Measurements from ENCODE around the gene FAM120A.

DNA sequence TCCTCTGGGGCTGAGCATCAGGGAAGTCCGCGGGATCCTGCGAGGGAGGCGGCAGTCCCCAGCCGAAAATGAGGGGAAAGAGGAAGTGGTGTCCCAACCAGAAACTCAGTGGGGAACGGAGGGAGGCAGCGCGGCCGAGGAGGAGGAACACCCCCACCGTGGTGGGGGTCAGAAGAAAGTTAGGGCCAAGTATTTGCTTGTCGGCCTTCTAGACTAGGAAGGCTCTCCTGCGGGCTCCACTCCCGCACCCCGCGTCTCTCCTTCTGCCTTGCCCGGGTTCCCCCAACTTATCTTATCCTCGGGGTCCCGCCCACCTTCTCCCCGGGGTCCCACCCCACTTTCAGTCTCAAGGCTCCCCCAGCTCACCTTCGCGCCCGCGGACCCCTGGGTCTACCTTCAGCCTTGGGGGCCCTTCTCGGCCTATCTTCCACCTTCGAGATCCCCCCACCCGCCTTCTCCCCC lies 124.3 kb downstream of the FAM120A start:
- TF ChIP-seq, protein P1, sequence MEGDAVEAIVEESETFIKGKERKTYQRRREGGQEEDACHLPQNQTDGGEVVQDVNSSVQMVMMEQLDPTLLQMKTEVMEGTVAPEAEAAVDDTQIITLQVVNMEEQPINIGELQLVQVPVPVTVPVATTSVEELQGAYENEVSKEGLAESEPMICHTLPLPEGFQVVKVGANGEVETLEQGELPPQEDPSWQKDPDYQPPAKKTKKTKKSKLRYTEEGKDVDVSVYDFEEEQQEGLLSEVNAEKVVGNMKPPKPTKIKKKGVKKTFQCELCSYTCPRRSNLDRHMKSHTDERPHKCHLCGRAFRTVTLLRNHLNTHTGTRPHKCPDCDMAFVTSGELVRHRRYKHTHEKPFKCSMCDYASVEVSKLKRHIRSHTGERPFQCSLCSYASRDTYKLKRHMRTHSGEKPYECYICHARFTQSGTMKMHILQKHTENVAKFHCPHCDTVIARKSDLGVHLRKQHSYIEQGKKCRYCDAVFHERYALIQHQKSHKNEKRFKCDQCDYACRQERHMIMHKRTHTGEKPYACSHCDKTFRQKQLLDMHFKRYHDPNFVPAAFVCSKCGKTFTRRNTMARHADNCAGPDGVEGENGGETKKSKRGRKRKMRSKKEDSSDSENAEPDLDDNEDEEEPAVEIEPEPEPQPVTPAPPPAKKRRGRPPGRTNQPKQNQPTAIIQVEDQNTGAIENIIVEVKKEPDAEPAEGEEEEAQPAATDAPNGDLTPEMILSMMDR (IDR thresholded peaks at IDR 0.05), result no peak
- peak in 1 of 4 donors; percentile 31 for TF ChIP-seq POLR2A (IDR thresholded peaks at IDR 0.05)

Measured in esophagus squamous epithelium (tissue), 4 donors.